Measurements from ENCODE around the gene ALK. TPM values are rescaled to one million over a fixed set of nuclear protein-coding genes. Genes with fewer than 3 reads are reported as not detected.

Gene ALK
- 9.6 TPM for total RNA-seq (ENCODE audit: unreplicated experiment)
- long read RNA-seq, partial matches to known transcripts: 1 of 2 reads
- long read RNA-seq, other reads (novel, unspliced or antisense): 1 of 2 reads

GRCh38 chr2:29921560-29921915, at the start of gene ALK:
ALK (minus strand) TSS chr2:29921586; CDS start chr2:29920659, 927 bp downstream.
- Mint-ChIP-seq H3K27me3 (ENCODE audit: unreplicated experiment) (peaks cover 6% of the 10 kb centered on the region), H3K9me3 (ENCODE audit: unreplicated experiment) (peaks cover 10% of the 10 kb centered on the region), H3K36me3 (ENCODE audit: unreplicated experiment) (no peaks in the 10 kb centered on the region), H3K4me1 (ENCODE audit: low read depth, unreplicated experiment) (peaks cover 11% of the 10 kb centered on the region), H3K4me3 (ENCODE audit: unreplicated experiment) (peak within 1 kb of the TSS; percentile 89), H3K27ac (ENCODE audit: unreplicated experiment) (no peak within 1 kb of the TSS)
- peak; percentile 96 for DNase-seq
- TF ChIP-seq CTCF (IDR thresholded peaks at IDR 0.05; ENCODE audit: partially characterized antibody, unreplicated experiment): no peak

- Mint-ChIP-seq H3K4me1 (ENCODE audit: low read depth, unreplicated experiment) (no peaks in the 10 kb centered on the region), H3K27ac (ENCODE audit: unreplicated experiment) (no peak overlapping the region), H3K36me3 (ENCODE audit: unreplicated experiment) (no peaks in the 10 kb centered on the region), H3K4me3 (ENCODE audit: unreplicated experiment) (no peak overlapping the region), H3K9me3 (ENCODE audit: unreplicated experiment) (no peaks in the 10 kb centered on the region), H3K27me3 (ENCODE audit: unreplicated experiment) (peaks cover 7% of the 10 kb centered on the region)
- no peak for DNase-seq
- TF ChIP-seq CTCF (IDR thresholded peaks at IDR 0.05; ENCODE audit: partially characterized antibody, unreplicated experiment): no peak
Measured at GRCh38 chr2:29966266-29966665, 44.9 kb upstream of the ALK start.

GRCh38 chr2:29963972-29964570, 42.7 kb upstream of the ALK start:
- no peak for TF ChIP-seq CTCF (IDR thresholded peaks at IDR 0.05; ENCODE audit: partially characterized antibody, unreplicated experiment)
- Mint-ChIP-seq H3K4me1 (ENCODE audit: low read depth, unreplicated experiment) (no peaks in the 10 kb centered on the region), H3K27me3 (ENCODE audit: unreplicated experiment) (peaks cover 2% of the 10 kb centered on the region), H3K36me3 (ENCODE audit: unreplicated experiment) (no peaks in the 10 kb centered on the region), H3K27ac (ENCODE audit: unreplicated experiment) (no peak overlapping the region), H3K4me3 (ENCODE audit: unreplicated experiment) (no peak overlapping the region), H3K9me3 (ENCODE audit: unreplicated experiment) (no peaks in the 10 kb centered on the region)
- DNase-seq: no peak

GRCh38 chr2:29962922-29963321, 41.5 kb upstream of the ALK start:
- Mint-ChIP-seq H3K36me3 (ENCODE audit: unreplicated experiment) (no peaks in the 10 kb centered on the region), H3K27me3 (ENCODE audit: unreplicated experiment) (peaks cover 2% of the 10 kb centered on the region), H3K9me3 (ENCODE audit: unreplicated experiment) (no peaks in the 10 kb centered on the region), H3K4me3 (ENCODE audit: unreplicated experiment) (no peak overlapping the region), H3K27ac (ENCODE audit: unreplicated experiment) (no peak overlapping the region), H3K4me1 (ENCODE audit: low read depth, unreplicated experiment) (no peaks in the 10 kb centered on the region)
- DNase-seq: no peak
- no peak for TF ChIP-seq CTCF (IDR thresholded peaks at IDR 0.05; ENCODE audit: partially characterized antibody, unreplicated experiment)

- no peaks in the 10 kb centered on the region for H3K27me3 Mint-ChIP-seq (ENCODE audit: unreplicated experiment)
- DNase-seq: no peak
- no peaks in the 10 kb centered on the region for H3K4me1 Mint-ChIP-seq (ENCODE audit: low read depth, unreplicated experiment)
- H3K4me3 Mint-ChIP-seq (ENCODE audit: unreplicated experiment): no peak overlapping the region
- no peak overlapping the region for H3K27ac Mint-ChIP-seq (ENCODE audit: unreplicated experiment)
- no peaks in the 10 kb centered on the region for H3K9me3 Mint-ChIP-seq (ENCODE audit: unreplicated experiment)
- no peak for TF ChIP-seq CTCF (IDR thresholded peaks at IDR 0.05; ENCODE audit: partially characterized antibody, unreplicated experiment)
- H3K36me3 Mint-ChIP-seq (ENCODE audit: unreplicated experiment): no peaks in the 10 kb centered on the region
Measured at GRCh38 chr2:29954316-29954715, 32.9 kb upstream of the ALK start.

Data from glutamatergic neuron (in vitro differentiated cells).